Neural cell (in vitro differentiated cells): Measurements from ENCODE around the gene CNGA1. TPM values are rescaled to one million over a fixed set of nuclear protein-coding genes. Genes with fewer than 3 reads are reported as not detected.

Experiments used
- H2AFZ ChIP-seq: fragments of 200-600, 300-800 bp; sonication (generic), shearing (Covaris generic); 2 replicates; pipeline ENCODE4 v1.6.0; 2014; ENCODE audit warnings: low read depth, mild to moderate bottlenecking, antibody characterized with exemption, low read length, moderate library complexity
- H3F3A ChIP-seq: fragments of 200-600 bp; shearing (Covaris generic); 2 replicates; pipeline ENCODE4 v1.6.1; 2016; ENCODE audit warnings: mild to moderate bottlenecking, moderate library complexity, mixed read lengths, antibody characterized with exemption, low read length; ENCODE audit not compliant: insufficient read depth, poor library complexity, severe bottlenecking
- H3K27ac ChIP-seq: fragments of 200-600, 300-800 bp; sonication (generic), shearing (Covaris generic); 2 replicates; pipeline ENCODE4 v1.5.1; 2014; ENCODE audit warnings: mild to moderate bottlenecking, low read length, moderate library complexity
- H3K27me3 ChIP-seq: fragments of 300-800, 200-600 bp; sonication (generic), shearing (Covaris generic); 2 replicates; pipeline ENCODE4 v1.6.0; 2014; ENCODE audit warnings: mild to moderate bottlenecking, low read depth, low read length, moderate library complexity; ENCODE audit not compliant: insufficient read depth
- H3K36me3 ChIP-seq: fragments of 300-800, 200-600 bp; sonication (generic), shearing (Covaris generic); 2 replicates; pipeline ENCODE4 v1.5.1; 2014; ENCODE audit warnings: mild to moderate bottlenecking, antibody characterized with exemption, low read length, moderate library complexity; ENCODE audit not compliant: insufficient read depth
- H3K4me2 ChIP-seq: fragments of 300-800, 200-600 bp; sonication (generic), shearing (Covaris generic); 2 replicates; pipeline ENCODE4 v1.6.0; 2014; ENCODE audit warnings: mild to moderate bottlenecking, low read length
- H3K4me3 ChIP-seq: fragments of 300-800, 200-600 bp; sonication (generic), shearing (Covaris generic); 2 replicates; pipeline ENCODE4 v1.5.1; 2014; ENCODE audit warnings: mild to moderate bottlenecking, low read length, moderate library complexity
- H3K79me2 ChIP-seq: fragments of 200-600 bp; shearing (Covaris generic); replicated peaks from 2 replicates; pipeline ENCODE4 v1.6.0; 2014; ENCODE audit warnings: mild to moderate bottlenecking, low read length, moderate library complexity; ENCODE audit not compliant: insufficient read depth
- H3K9ac ChIP-seq: fragments of 300-800, 200-600 bp; sonication (generic), shearing (Covaris generic); 2 replicates; pipeline ENCODE4 v1.6.1; 2016; ENCODE audit warnings: mild to moderate bottlenecking, low read length, mixed read lengths
- H3K9me2 ChIP-seq: fragments of 200-600 bp; shearing (Covaris generic); 2 replicates; pipeline ENCODE4 v1.6.1; 2016; ENCODE audit warnings: mild to moderate bottlenecking, low read length, mixed read lengths; ENCODE audit not compliant: insufficient read depth
- H3K9me3 ChIP-seq: fragments of 200-600, 300-800 bp; sonication (generic), shearing (Covaris generic); 2 replicates; pipeline ENCODE4 v1.6.1; 2016; ENCODE audit warnings: mild to moderate bottlenecking, mixed run types, low read length, moderate library complexity, mixed read lengths
- H4K20me1 ChIP-seq: fragments of 200-600 bp; shearing (Covaris generic); 2 replicates; pipeline ENCODE4 v1.6.1; 2016; ENCODE audit warnings: mild to moderate bottlenecking, mixed run types; ENCODE audit not compliant: insufficient read depth
- CTCF ChIP-seq: fragments of 450-650 bp; IDR thresholded peaks from 2 replicates; pipeline ENCODE4 v1.5.1; 2014; ENCODE audit warnings: antibody characterized with exemption, mild to moderate bottlenecking, moderate library complexity; ENCODE audit not compliant: poor library complexity, severe bottlenecking
- EP300 ChIP-seq: fragments of 450-650 bp; conservative IDR thresholded peaks from 2 replicates; pipeline ENCODE4 v1.6.1; 2014; ENCODE audit warnings: antibody characterized with exemption, mild to moderate bottlenecking, moderate library complexity; ENCODE audit not compliant: poor library complexity, severe bottlenecking
- EZH2 ChIP-seq: fragments of 200-600, 300-800 bp; shearing (Covaris generic), sonication (generic); IDR thresholded peaks from 2 replicates; pipeline ENCODE4 v1.6.1; 2014; ENCODE audit warnings: antibody characterized with exemption, low read length, borderline replicate concordance, mild to moderate bottlenecking; ENCODE audit not compliant: insufficient read depth, poor library complexity, severe bottlenecking
- MXI1 ChIP-seq: fragments of 450-650 bp; conservative IDR thresholded peaks from 2 replicates; pipeline ENCODE4 v1.6.1; 2014; ENCODE audit warnings: antibody characterized with exemption, mild to moderate bottlenecking; ENCODE audit not compliant: poor library complexity, severe bottlenecking
- POLR2AphosphoS5 ChIP-seq: IDR thresholded peaks from 2 replicates; pipeline ENCODE4 v1.6.1; 2012
- RAD21 ChIP-seq: fragments of 450-650 bp; conservative IDR thresholded peaks from 2 replicates; pipeline ENCODE4 v1.6.1; 2014; ENCODE audit warnings: antibody characterized with exemption, mild to moderate bottlenecking, moderate library complexity
- REST ChIP-seq: IDR thresholded peaks from 2 replicates; pipeline ENCODE4 v1.6.1; 2012; ENCODE audit warnings: borderline replicate concordance
- SMC3 ChIP-seq: fragments of 450-650 bp; conservative IDR thresholded peaks from 2 replicates; pipeline ENCODE4 v1.6.1; 2014; ENCODE audit warnings: antibody characterized with exemption, mild to moderate bottlenecking, moderate library complexity; ENCODE audit not compliant: poor library complexity
- TAF1 ChIP-seq: IDR thresholded peaks from 2 replicates; pipeline ENCODE4 v1.6.1; 2012; ENCODE audit warnings: low read depth
- polyA plus RNA-seq: library from polyadenylated mRNA; depleted of rRNA; stranded (reverse); fragments of >200 nt; gene quantifications from 2 replicates; pipeline ENCODE4 v1.2.3, GENCODE V29; 2014

CNGA1 gene
- polyA plus RNA-seq, 1 donor from 2014 or later = not detected

DNA sequence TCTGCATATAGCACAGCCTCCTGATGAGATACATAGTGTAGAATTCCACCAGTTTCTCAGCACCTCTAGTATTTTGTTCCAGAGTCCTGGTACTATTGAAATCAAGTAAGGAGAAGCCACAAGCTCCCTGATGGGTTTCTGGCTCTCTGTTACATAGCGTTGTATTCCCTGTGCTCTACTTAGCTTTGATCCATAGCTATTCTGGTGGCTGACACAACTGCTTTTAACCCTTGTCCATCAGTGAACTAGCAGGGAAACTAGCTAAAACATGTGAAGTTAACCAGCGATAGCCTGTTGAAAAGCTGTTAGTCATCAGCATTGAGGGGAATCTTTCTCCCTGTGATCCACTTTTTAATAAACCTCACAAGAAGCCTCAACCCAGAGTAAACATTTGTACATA lies 27.0 kb upstream of the CNGA1 start:
- Histone ChIP-seq H3K36me3 (no peaks in the 10 kb centered on the region), H3K27me3 (no peaks in the 10 kb centered on the region), H3K27ac (no peak overlapping the region), H4K20me1 (no peaks in the 10 kb centered on the region), H3K9ac (no peak overlapping the region), H3K4me2 (no peak overlapping the region), H3K9me3 (no peaks in the 10 kb centered on the region), H2AFZ (no peak overlapping the region), H3K4me3 (no peak overlapping the region), H3F3A (no peaks in the 10 kb centered on the region), H3K79me2 (no peaks in the 10 kb centered on the region), H3K9me2 (no peaks in the 10 kb centered on the region)
- TF ChIP-seq SMC3 (no peak), EZH2 (no peak), EP300 (no peak), POLR2AphosphoS5 (no peak)

GRCh38 chr4:48042979-48043461 lies 26.5 kb upstream of the CNGA1 start:
- H3K9ac ChIP-seq = no peak overlapping the region
- no peaks in the 10 kb centered on the region for H3K9me2 ChIP-seq
- H2AFZ ChIP-seq = no peak overlapping the region
- no peaks in the 10 kb centered on the region for H3K27me3 ChIP-seq
- TF ChIP-seq CTCF (no peak), MXI1 (no peak), POLR2AphosphoS5 (no peak), REST (no peak), RAD21 (no peak), EZH2 (no peak), TAF1 (no peak), SMC3 (no peak), EP300 (no peak)
- no peaks in the 10 kb centered on the region for H3K36me3 ChIP-seq
- H4K20me1 ChIP-seq = no peaks in the 10 kb centered on the region
- no peaks in the 10 kb centered on the region for H3K9me3 ChIP-seq
- no peak overlapping the region for H3K4me2 ChIP-seq
- H3K4me3 ChIP-seq = no peak overlapping the region
- no peaks in the 10 kb centered on the region for H3K79me2 ChIP-seq
- no peaks in the 10 kb centered on the region for H3F3A ChIP-seq
- no peak overlapping the region for H3K27ac ChIP-seq
